WTC11 (cell line): ENCODE measurements around the gene ZNF507. TPM values are rescaled to one million over a fixed set of nuclear protein-coding genes. Genes with fewer than 3 reads are reported as not detected.
"Not testable (repeated sequence)": the region's sequence is repeated elsewhere in the genome, so short reads cannot be mapped to it uniquely, and the experiment has no call there.

ENCODE experiments used
- ATAC-seq: fragments of 200-7000 bp; cut with Tn5 transposase; 2 replicates; pipeline ENCODE4 v1.10.0; 2021; ENCODE audit warnings: mild to moderate bottlenecking, moderate library complexity
- CTCF ChIA-PET: fragments of 300-600 bp; sonication (Branson Sonifier 250); formaldehyde crosslinking; loops from one replicate; lab custom pipeline; 2021; ENCODE audit warnings: antibody characterized with exemption; lab: Charles Lee
- POLR2A ChIA-PET: fragments of 350-600 bp; sonication (Branson Sonifier 250); formaldehyde crosslinking; loops from one replicate; lab custom pipeline; 2021; ENCODE audit warnings: antibody characterized with exemption; lab: Charles Lee
- DNase-seq: peaks from one replicate; pipeline ENCODE4 v3.0.0; 2021; ENCODE audit warnings: low spot score
- H3K27ac Mint-ChIP-seq: 2 replicates; pipeline ENCODE4 v1.8.0; 2021; ENCODE audit warnings: mixed read lengths
- H3K27me3 Mint-ChIP-seq: 2 replicates; pipeline ENCODE4 v1.8.0; 2021; ENCODE audit warnings: low read depth, mild to moderate bottlenecking, moderate library complexity, mixed read lengths
- H3K36me3 Mint-ChIP-seq: 2 replicates; pipeline ENCODE4 v1.8.0; 2021; ENCODE audit warnings: mixed read lengths
- H3K4me1 Mint-ChIP-seq: 2 replicates; pipeline ENCODE4 v1.8.0; 2022; ENCODE audit warnings: mixed read lengths
- H3K4me3 Mint-ChIP-seq: 2 replicates; pipeline ENCODE4 v1.8.0; 2021; ENCODE audit warnings: mild to moderate bottlenecking, moderate library complexity, mixed read lengths
- H3K9me3 Mint-ChIP-seq: 2 replicates; pipeline ENCODE4 v1.8.0; 2021; ENCODE audit warnings: mixed read lengths
- ATF2 ChIP-seq: sonication (generic); formaldehyde crosslinking; IDR thresholded peaks from 2 replicates; pipeline ENCODE4 v1.8.1; 2022; ENCODE audit warnings: low read depth, missing genetic modification reagents, borderline replicate concordance
- ATF3 ChIP-seq: sonication (generic); formaldehyde crosslinking; conservative IDR thresholded peaks from 2 replicates; pipeline ENCODE4 v1.8.1; 2022; ENCODE audit warnings: mild to moderate bottlenecking, missing genetic modification reagents
- ERG ChIP-seq: fragments of 250-450 bp; sonication (Bioruptor Pico); IDR thresholded peaks from 2 replicates; pipeline ENCODE4 v1.8.0; 2021; ENCODE audit warnings: mild to moderate bottlenecking
- FOXK1 ChIP-seq: sonication (generic); formaldehyde crosslinking; IDR thresholded peaks from 2 replicates; pipeline ENCODE4 v1.8.0; 2022; ENCODE audit warnings: mild to moderate bottlenecking, moderate library complexity, missing genetic modification reagents
- HMGXB4 ChIP-seq: sonication (generic); formaldehyde crosslinking; IDR thresholded peaks from 2 replicates; pipeline ENCODE4 v1.8.1; 2023; ENCODE audit warnings: mild to moderate bottlenecking, moderate library complexity, missing genetic modification reagents
- JAZF1 ChIP-seq: fragments of 250-450 bp; sonication (Bioruptor Pico); IDR thresholded peaks from 2 replicates; pipeline ENCODE4 v1.9.0; 2021; ENCODE audit warnings: moderate library complexity, mild to moderate bottlenecking, inconsistent platforms
- NFE2L1 ChIP-seq: sonication (generic); formaldehyde crosslinking; IDR thresholded peaks from 2 replicates; pipeline ENCODE4 v1.8.1; 2023; ENCODE audit warnings: missing genetic modification reagents
- NR3C1 ChIP-seq: sonication (generic); formaldehyde crosslinking; conservative IDR thresholded peaks from 2 replicates; pipeline ENCODE4 v1.8.1; 2023; ENCODE audit warnings: low read depth, mild to moderate bottlenecking, missing genetic modification reagents
- OVOL2 ChIP-seq: fragments of 250-450 bp; sonication (Bioruptor Pico); IDR thresholded peaks from 2 replicates; pipeline ENCODE4 v1.9.0; 2021; ENCODE audit warnings: mild to moderate bottlenecking, borderline replicate concordance
- PRDM15 ChIP-seq: sonication (generic); formaldehyde crosslinking; IDR thresholded peaks from 2 replicates; pipeline ENCODE4 v1.8.0; 2022; ENCODE audit warnings: missing genetic modification reagents
- ZBTB21 ChIP-seq: sonication (generic); formaldehyde crosslinking; IDR thresholded peaks from 2 replicates; pipeline ENCODE4 v1.8.1; 2023; ENCODE audit warnings: mild to moderate bottlenecking, missing genetic modification reagents, borderline replicate concordance
- ZNF121 ChIP-seq: sonication (generic); formaldehyde crosslinking; IDR thresholded peaks from 2 replicates; pipeline ENCODE4 v1.8.0; 2023; ENCODE audit warnings: missing genetic modification reagents
- ZNF138 ChIP-seq: sonication (generic); formaldehyde crosslinking; conservative IDR thresholded peaks from 2 replicates; pipeline ENCODE4 v1.8.1; 2022; ENCODE audit warnings: mild to moderate bottlenecking, moderate library complexity, missing genetic modification reagents
- ZNF532 ChIP-seq: fragments of 250-450 bp; sonication (Bioruptor Pico); IDR thresholded peaks from 2 replicates; pipeline ENCODE4 v1.9.0; 2021; ENCODE audit warnings: mild to moderate bottlenecking, borderline replicate concordance
- total RNA-seq: library from RNA; stranded (reverse); gene quantifications from 3 replicates; pipeline ENCODE4 v1.2.3, GENCODE V29; 2021

Gene ZNF507
- total RNA-seq, 1 experiment from 2014 or later: 27.6 TPM

- peaks cover 31% of the 10 kb centered on the region for H3K36me3 Mint-ChIP-seq
- no peak overlapping the region for H3K27ac Mint-ChIP-seq
- H3K27me3 Mint-ChIP-seq: no peaks in the 10 kb centered on the region
- ATAC-seq: no peak
- no peak for TF ChIP-seq OVOL2 (CRISPR knock-in tag)
- TF ChIP-seq ATF2 (CRISPR knock-in tag): no peak
- no peak for TF ChIP-seq ZBTB21 (CRISPR knock-in tag)
- TF ChIP-seq ERG (CRISPR knock-in tag): no peak
- TF ChIP-seq ATF3: no peak
- ChIA-PET CTCF (no interaction called here), POLR2A (interaction anchor here (0.6 kb wide), 1 partner anchor 126 kb away, joined by 3 read pairs; no protein-coding TSS in a partner anchor)
- no peaks in the 10 kb centered on the region for H3K9me3 Mint-ChIP-seq
- no peak overlapping the region for H3K4me3 Mint-ChIP-seq
- H3K4me1 Mint-ChIP-seq: peaks cover 3% of the 10 kb centered on the region
- DNase-seq: no peak
Measured at GRCh38 chr19:32421589-32422361, 76.4 kb downstream of the ZNF507 start.

- Mint-ChIP-seq H3K36me3 (peaks cover 30% of the 10 kb centered on the region), H3K9me3 (no peaks in the 10 kb centered on the region), H3K4me1 (0 out of 2 replicates have a peak, but pooled peaks cover 3% of the 10 kb centered on the region), H3K27me3 (no peaks in the 10 kb centered on the region), H3K27ac (no peak overlapping the region; the same call in 1 of the 2 replicates), H3K4me3 (no peak overlapping the region)
- no peak for TF ChIP-seq OVOL2 (CRISPR knock-in tag)
- no peak for TF ChIP-seq NFE2L1
- TF ChIP-seq NR3C1 (CRISPR knock-in tag): no peak
- no peak for TF ChIP-seq ZNF532
- DNase-seq (no peak), ATAC-seq (no peak)
- POLR2A ChIA-PET: interaction anchor here (0.6 kb wide), 1 partner anchor 126 kb away, joined by 3 read pairs; no protein-coding TSS in a partner anchor
- CTCF ChIA-PET: no interaction called here
Measured at GRCh38 chr19:32422435-32422834, 77.0 kb downstream of the ZNF507 start.

GRCh38 chr19:32423944-32424343, 78.5 kb downstream of the ZNF507 start:
- H3K27me3 Mint-ChIP-seq, CTCF ChIA-PET, H3K4me3 Mint-ChIP-seq, ATAC-seq, H3K27ac Mint-ChIP-seq, H3K9me3 Mint-ChIP-seq, H3K4me1 Mint-ChIP-seq, DNase-seq: not testable (repeated sequence)
- H3K36me3 Mint-ChIP-seq: peaks cover 35% of the 10 kb centered on the region
- POLR2A ChIA-PET: interaction anchor here (0.6 kb wide), 1 partner anchor 736 kb away, joined by 3 read pairs; no protein-coding TSS in a partner anchor

GRCh38 chr19:32427536-32427935, 82.1 kb downstream of the ZNF507 start:
- ATAC-seq (no peak), DNase-seq (no peak)
- no peaks in the 10 kb centered on the region for H3K9me3 Mint-ChIP-seq
- H3K4me1 Mint-ChIP-seq: 0 out of 2 replicates have a peak, but pooled peaks cover 3% of the 10 kb centered on the region
- POLR2A ChIA-PET: no interaction called here
- H3K27ac Mint-ChIP-seq: peak overlapping the region; percentile 58
- no peak overlapping the region for H3K4me3 Mint-ChIP-seq
- H3K36me3 Mint-ChIP-seq: peaks cover 26% of the 10 kb centered on the region
- CTCF ChIA-PET: no interaction called here
- no peaks in the 10 kb centered on the region for H3K27me3 Mint-ChIP-seq
- TF ChIP-seq ZNF121 (CRISPR knock-in tag) (no peak), HMGXB4 (CRISPR knock-in tag) (no peak), OVOL2 (CRISPR knock-in tag) (no peak), ZNF138 (CRISPR knock-in tag) (no peak), PRDM15 (CRISPR knock-in tag) (no peak), JAZF1 (no peak), FOXK1 (CRISPR knock-in tag) (no peak)
